Measurements from ENCODE around the gene CRABP1. TPM values are rescaled to one million over a fixed set of nuclear protein-coding genes. Genes with fewer than 3 reads are reported as not detected.
A peak's percentile ranks its signal among the peaks of the same experiment; 100 is the strongest.

Gene CRABP1
- total and polyA plus RNA-seq, 2 experiments from 2014 or later = not detected

DNA sequence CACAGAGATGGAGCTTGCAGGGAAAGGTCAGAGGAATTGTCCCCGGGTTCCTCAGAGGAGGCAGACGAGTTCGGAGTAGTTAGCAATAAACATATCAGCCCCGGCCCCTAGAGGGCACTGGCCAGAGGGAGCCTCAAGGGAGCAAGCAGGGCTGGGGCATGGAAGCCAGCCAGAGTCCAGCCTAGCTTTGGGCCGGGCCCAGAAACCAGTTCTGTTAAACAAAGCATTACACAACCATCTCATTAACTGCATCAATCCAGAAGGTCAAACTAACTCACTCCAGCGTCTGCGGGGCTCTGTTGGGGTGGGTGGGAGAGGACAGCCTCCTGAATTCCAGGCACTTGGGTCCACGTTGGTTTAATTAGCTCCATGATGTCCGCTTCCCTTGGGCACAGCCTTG lies 56.8 kb downstream of the CRABP1 start:
- Histone ChIP-seq H3K79me2 (ENCODE audit: insufficient read depth) (no peaks in the 10 kb centered on the region), H3F3A (ENCODE audit: insufficient read depth) (no peaks in the 10 kb centered on the region), H3K9ac (no peak overlapping the region), H3K4me1 (ENCODE audit: insufficient read depth) (no peaks in the 10 kb centered on the region), H3K27me3 (replicated peaks; ENCODE audit: insufficient read depth) (no peaks in the 10 kb centered on the region; the same call in 1 of the 2 replicates), H3K27ac (no peak overlapping the region), H3K4me2 (ENCODE audit: unreplicated experiment) (no peak overlapping the region), H3K9me3 (ENCODE audit: low read depth) (no peaks in the 10 kb centered on the region), H3K4me3 (no peak overlapping the region), H3K9me2 (ENCODE audit: insufficient read depth) (no peaks in the 10 kb centered on the region), H3K36me3 (ENCODE audit: low read depth) (no peaks in the 10 kb centered on the region), H4K20me1 (ENCODE audit: insufficient read depth) (no peaks in the 10 kb centered on the region), H2AFZ (no peak overlapping the region)
- in situ Hi-C loops (cut with MboI) = no loop called here
- WGBS, 2 experiments (ENCODE audit: low coverage in 1 of 2, low lambda C conversion rate in 2 of 2, missing lambda C conversion rate in 2 of 2) = 16 to 20% methylated on average over 9 of the region's 9 CpGs
- DNase-seq = peak; percentile 70
- TF ChIP-seq EZH2phosphoT487 (IDR thresholded peaks at IDR 0.05; ENCODE audit: insufficient read depth, low read depth) (no peak), EZH2 (IDR thresholded peaks at IDR 0.05; ENCODE audit: insufficient read depth, poor library complexity, severe bottlenecking) (no peak)

DNA sequence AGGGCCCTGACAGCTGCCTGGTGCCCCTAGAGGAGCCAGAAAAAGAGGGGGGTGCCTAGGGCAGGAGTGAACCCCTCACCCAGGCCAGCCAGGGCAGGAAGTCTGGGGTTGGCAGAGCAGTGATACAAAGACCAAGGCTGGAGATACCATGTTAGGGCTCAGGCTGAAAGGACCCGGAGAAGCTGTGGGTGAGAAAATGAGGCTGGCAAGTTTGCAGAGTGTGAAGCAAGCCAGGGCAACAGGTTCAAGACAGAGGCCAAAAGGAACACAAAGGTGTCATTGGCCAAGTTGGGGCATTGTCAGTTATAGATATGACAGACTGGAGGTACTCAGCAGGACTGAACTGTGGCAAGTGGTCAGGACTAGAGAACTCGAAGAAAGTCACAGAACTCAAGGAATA lies 57.2 kb downstream of the CRABP1 start:
- 69 to 71% methylated on average over 2 of the region's 2 CpGs for WGBS, 2 experiments (ENCODE audit: low coverage in 1 of 2, low lambda C conversion rate in 2 of 2, missing lambda C conversion rate in 2 of 2)
- no peaks in the 10 kb centered on the region; the same call in 1 of the 2 replicates for H3K27me3 ChIP-seq (replicated peaks; ENCODE audit: insufficient read depth)
- no peak overlapping the region for H2AFZ ChIP-seq
- H3K4me3 ChIP-seq = no peak overlapping the region
- H4K20me1 ChIP-seq (ENCODE audit: insufficient read depth) = no peaks in the 10 kb centered on the region
- H3K9me2 ChIP-seq (ENCODE audit: insufficient read depth) = no peaks in the 10 kb centered on the region
- H3K4me2 ChIP-seq (ENCODE audit: unreplicated experiment) = no peak overlapping the region
- no peak for DNase-seq
- no peaks in the 10 kb centered on the region for H3K36me3 ChIP-seq (ENCODE audit: low read depth)
- no peaks in the 10 kb centered on the region for H3K4me1 ChIP-seq (ENCODE audit: insufficient read depth)
- in situ Hi-C loops (cut with MboI) = no loop called here
- H3K79me2 ChIP-seq (ENCODE audit: insufficient read depth) = no peaks in the 10 kb centered on the region
- no peak overlapping the region for H3K9ac ChIP-seq
- no peak overlapping the region for H3K27ac ChIP-seq
- no peak for TF ChIP-seq EZH2 (IDR thresholded peaks at IDR 0.05; ENCODE audit: insufficient read depth, poor library complexity, severe bottlenecking)
- TF ChIP-seq EZH2phosphoT487 (IDR thresholded peaks at IDR 0.05; ENCODE audit: insufficient read depth, low read depth) = no peak
- H3F3A ChIP-seq (ENCODE audit: insufficient read depth) = no peaks in the 10 kb centered on the region
- no peaks in the 10 kb centered on the region for H3K9me3 ChIP-seq (ENCODE audit: low read depth)

Small RNA genes lying within 50 kb of the gene (small RNA-seq; reads per million reads assigned to genes)
- gene AC090607.5 (ENCODE audit: low read depth, low replicate concordance) = not detected

Other genes with a start within 250 kb of the CRABP1 start
- gene SH2D7, start 247.8 kb upstream of the CRABP1 start, total RNA-seq (2014; rRNA removed; shearing (Covaris generic)) = not detected in 2 replicates
- gene SH2D7, start 247.8 kb upstream of the CRABP1 start, polyA plus RNA-seq (2016; fragmentation: Nextera tagmentation; extraction: Ambion mirVana) = not detected in 2 replicates
- gene CIB2, start 208.9 kb upstream of the CRABP1 start, total RNA-seq (2014; rRNA removed; shearing (Covaris generic)) = 1.4 and 3.4 TPM in 2 replicates
- gene CIB2, start 208.9 kb upstream of the CRABP1 start, polyA plus RNA-seq (2016; fragmentation: Nextera tagmentation; extraction: Ambion mirVana) = 2.3 and 2.9 TPM in 2 replicates
- 47.1 and 94.0 TPM in 2 replicates for gene IDH3A, start 191.0 kb upstream of the CRABP1 start, total RNA-seq (2014; rRNA removed; shearing (Covaris generic))
- 50.3 and 56.9 TPM in 2 replicates for gene IDH3A, start 191.0 kb upstream of the CRABP1 start, polyA plus RNA-seq (2016; fragmentation: Nextera tagmentation; extraction: Ambion mirVana)
- gene ACSBG1, start 105.8 kb upstream of the CRABP1 start, total RNA-seq (2014; rRNA removed; shearing (Covaris generic)) = not detected in 2 replicates
- 0.03 and 0.04 TPM in 2 replicates for gene ACSBG1, start 105.8 kb upstream of the CRABP1 start, polyA plus RNA-seq (2016; fragmentation: Nextera tagmentation; extraction: Ambion mirVana)
- 0.43 and 2.7 TPM in 2 replicates for gene DNAJA4, start 75.8 kb upstream of the CRABP1 start, total RNA-seq (2014; rRNA removed; shearing (Covaris generic))
- gene DNAJA4, start 75.8 kb upstream of the CRABP1 start, polyA plus RNA-seq (2016; fragmentation: Nextera tagmentation; extraction: Ambion mirVana) = 1.3 and 1.4 TPM in 2 replicates
- gene SKIC8, start 40.7 kb upstream of the CRABP1 start, total RNA-seq (2014; rRNA removed; shearing (Covaris generic)) = 52.6 and 60.1 TPM in 2 replicates
- gene SKIC8, start 40.7 kb upstream of the CRABP1 start, polyA plus RNA-seq (2016; fragmentation: Nextera tagmentation; extraction: Ambion mirVana) = 70.6 and 77.7 TPM in 2 replicates
- gene IREB2, start 97.9 kb downstream of the CRABP1 start, total RNA-seq (2014; rRNA removed; shearing (Covaris generic)) = 12.9 and 18.0 TPM in 2 replicates
- gene IREB2, start 97.9 kb downstream of the CRABP1 start, polyA plus RNA-seq (2016; fragmentation: Nextera tagmentation; extraction: Ambion mirVana) = 11.8 and 13.1 TPM in 2 replicates
- gene HYKK, start 167.2 kb downstream of the CRABP1 start, total RNA-seq (2014; rRNA removed; shearing (Covaris generic)) = 3.2 and 3.9 TPM in 2 replicates
- gene HYKK, start 167.2 kb downstream of the CRABP1 start, polyA plus RNA-seq (2016; fragmentation: Nextera tagmentation; extraction: Ambion mirVana) = 2.1 and 2.4 TPM in 2 replicates
- 177 and 201 TPM in 2 replicates for gene PSMA4, start 200.1 kb downstream of the CRABP1 start, total RNA-seq (2014; rRNA removed; shearing (Covaris generic))
- gene PSMA4, start 200.1 kb downstream of the CRABP1 start, polyA plus RNA-seq (2016; fragmentation: Nextera tagmentation; extraction: Ambion mirVana) = 246 and 250 TPM in 2 replicates
- under 0.01 and 1.3 TPM in 2 replicates for gene CHRNA5, start 225.2 kb downstream of the CRABP1 start, total RNA-seq (2014; rRNA removed; shearing (Covaris generic))
- gene CHRNA5, start 225.2 kb downstream of the CRABP1 start, polyA plus RNA-seq (2016; fragmentation: Nextera tagmentation; extraction: Ambion mirVana) = 0.24 and 0.74 TPM in 2 replicates

All from GM23248 (cell line).